ENCODE data around the gene MRPL28. TPM values are rescaled to one million over a fixed set of nuclear protein-coding genes. Genes with fewer than 3 reads are reported as not detected.

MRPL28 gene
- total RNA-seq, 1 experiment from 2014 or later: 91.2 TPM

GRCh38 chr16:322476-323143 is 47.7 kb downstream of the MRPL28 start:
- intact Hi-C loops (cut with micrococcal nuclease; ENCODE audit: unreplicated experiment): no loop called here
- Mint-ChIP-seq H3K9me3 (ENCODE audit: unreplicated experiment) (no peaks in the 10 kb centered on the region), H3K4me1 (ENCODE audit: low read depth, unreplicated experiment) (no peaks in the 10 kb centered on the region), H3K27ac (ENCODE audit: unreplicated experiment) (no peak overlapping the region), H3K36me3 (ENCODE audit: insufficient read depth, unreplicated experiment) (peaks cover 20% of the 10 kb centered on the region), H3K4me3 (ENCODE audit: unreplicated experiment) (no peak overlapping the region), H3K27me3 (ENCODE audit: insufficient read depth, unreplicated experiment) (no peaks in the 10 kb centered on the region)
- Histone ChIP-seq H3K4me3 (ENCODE audit: low read depth, low read length) (no peak overlapping the region), H3K4me1 (no peaks in the 10 kb centered on the region), H3K27me3 (replicated peaks; ENCODE audit: control insufficient read depth, insufficient read depth, low read length) (no peaks in the 10 kb centered on the region), H3K36me3 (ENCODE audit: control insufficient read depth, insufficient read depth, low read length) (no peaks in the 10 kb centered on the region; the same call in 1 of the 2 replicates), H3K9me3 (no peaks in the 10 kb centered on the region)
- ChIA-PET CTCF (interaction anchor here (1.8 kb wide), 1 partner anchor 30 kb away, joined by 8 read pairs; the partner anchor contains the start of gene AXIN1), POLR2A (no interaction called here)
- BruUV-seq (replicated peaks): no TSS peak
- TF ChIP-seq CTCF (IDR thresholded peaks at IDR 0.05; ENCODE audit: insufficient read depth in 1 of 2, low read depth in 1 of 2, low read length in 1 of 2, severe bottlenecking in 1 of 2, unreplicated experiment in 1 of 2): no peak
- no peak for DNase-seq

GRCh38 chr16:321532-321931 is 48.8 kb downstream of the MRPL28 start:
- no peaks in the 10 kb centered on the region; the same call in 1 of the 2 replicates for H3K36me3 ChIP-seq (ENCODE audit: control insufficient read depth, insufficient read depth, low read length)
- no peak overlapping the region for H3K27ac Mint-ChIP-seq (ENCODE audit: unreplicated experiment)
- peaks cover 20% of the 10 kb centered on the region for H3K36me3 Mint-ChIP-seq (ENCODE audit: insufficient read depth, unreplicated experiment)
- intact Hi-C loops (cut with micrococcal nuclease; ENCODE audit: unreplicated experiment): no loop called here
- DNase-seq: no peak
- no peaks in the 10 kb centered on the region for H3K27me3 Mint-ChIP-seq (ENCODE audit: insufficient read depth, unreplicated experiment)
- H3K27me3 ChIP-seq (replicated peaks; ENCODE audit: control insufficient read depth, insufficient read depth, low read length): no peaks in the 10 kb centered on the region
- no peaks in the 10 kb centered on the region for H3K4me1 ChIP-seq
- H3K4me1 Mint-ChIP-seq (ENCODE audit: low read depth, unreplicated experiment): no peaks in the 10 kb centered on the region
- no peak overlapping the region for H3K4me3 ChIP-seq (ENCODE audit: low read depth, low read length)
- ChIA-PET POLR2A (no interaction called here), CTCF (interaction anchor here (1.8 kb wide), 1 partner anchor 31 kb away, joined by 8 read pairs; the partner anchor contains the start of gene AXIN1)
- no peak overlapping the region for H3K4me3 Mint-ChIP-seq (ENCODE audit: unreplicated experiment)
- no peak for TF ChIP-seq CTCF (IDR thresholded peaks at IDR 0.05; ENCODE audit: insufficient read depth in 1 of 2, low read depth in 1 of 2, low read length in 1 of 2, severe bottlenecking in 1 of 2, unreplicated experiment in 1 of 2)
- no peaks in the 10 kb centered on the region for H3K9me3 ChIP-seq
- H3K9me3 Mint-ChIP-seq (ENCODE audit: unreplicated experiment): no peaks in the 10 kb centered on the region
- BruUV-seq (replicated peaks): no TSS peak

- TF ChIP-seq CTCF (IDR thresholded peaks at IDR 0.05; ENCODE audit: insufficient read depth in 1 of 2, low read depth in 1 of 2, low read length in 1 of 2, severe bottlenecking in 1 of 2, unreplicated experiment in 1 of 2): no peak
- no peak overlapping the region for H3K4me3 ChIP-seq (ENCODE audit: low read depth, low read length)
- H3K9me3 Mint-ChIP-seq (ENCODE audit: unreplicated experiment): no peaks in the 10 kb centered on the region
- H3K9me3 ChIP-seq: no peaks in the 10 kb centered on the region
- H3K27me3 ChIP-seq (replicated peaks; ENCODE audit: control insufficient read depth, insufficient read depth, low read length): no peaks in the 10 kb centered on the region
- ChIA-PET POLR2A (no interaction called here), CTCF (no interaction called here)
- no peak overlapping the region for H3K4me3 Mint-ChIP-seq (ENCODE audit: unreplicated experiment)
- no peak overlapping the region for H3K27ac Mint-ChIP-seq (ENCODE audit: unreplicated experiment)
- no peaks in the 10 kb centered on the region for H3K4me1 ChIP-seq
- BruUV-seq (replicated peaks): no TSS peak
- intact Hi-C loops (cut with micrococcal nuclease; ENCODE audit: unreplicated experiment): no loop called here
- no peaks in the 10 kb centered on the region for H3K27me3 Mint-ChIP-seq (ENCODE audit: insufficient read depth, unreplicated experiment)
- no peaks in the 10 kb centered on the region; the same call in 1 of the 2 replicates for H3K36me3 ChIP-seq (ENCODE audit: control insufficient read depth, insufficient read depth, low read length)
- no peak for DNase-seq
- H3K4me1 Mint-ChIP-seq (ENCODE audit: low read depth, unreplicated experiment): no peaks in the 10 kb centered on the region
- H3K36me3 Mint-ChIP-seq (ENCODE audit: insufficient read depth, unreplicated experiment): peaks cover 26% of the 10 kb centered on the region
Measured at GRCh38 chr16:320206-320605, 50.1 kb downstream of the MRPL28 start.
